Stimulated activated effector memory CD8-positive, alpha-beta T cell treated with anti-CD3 and anti-CD28 coated beads, Interleukin-12 subunit alpha, Interleukin-12 subunit beta, amount 100 ng/mL, for 72 hours (primary cell): Measurements from ENCODE around the gene MED13L.

Source experiments
- ATAC-seq: fragments of 150-1000 bp; cut with Tn5 transposase; 2 replicates; pipeline ENCODE4 v1.10.0; 2021
- DNase-seq, 2 donors: peaks; one replicate each; pipeline ENCODE4 v3.0.0; 2021 to 2022; ENCODE audit warnings: low spot score in 2 of 2
- H3K27ac Mint-ChIP-seq: one replicate; pipeline ENCODE4 v1.8.0; 2022; ENCODE audit warnings: mild to moderate bottlenecking, mixed read lengths
- H3K36me3 Mint-ChIP-seq: one replicate; pipeline ENCODE4 v1.8.0; 2022; ENCODE audit warnings: mild to moderate bottlenecking, mixed read lengths
- H3K4me1 Mint-ChIP-seq: one replicate; pipeline ENCODE4 v1.8.0; 2022; ENCODE audit warnings: mixed read lengths
- H3K4me3 Mint-ChIP-seq: one replicate; pipeline ENCODE4 v1.8.0; 2022; ENCODE audit warnings: mild to moderate bottlenecking, mixed read lengths
- H3K9me3 Mint-ChIP-seq: one replicate; pipeline ENCODE4 v1.8.0; 2022; ENCODE audit warnings: mixed read lengths

MED13L gene

GRCh38 chr12:116202940-116203339 lies 74.6 kb downstream of the MED13L start:
- ATAC-seq (no peak), DNase-seq (no peak)
- H3K4me1 Mint-ChIP-seq, result peaks cover 31% of the 10 kb centered on the region
- no peaks in the 10 kb centered on the region for H3K36me3 Mint-ChIP-seq
- H3K9me3 Mint-ChIP-seq, result no peaks in the 10 kb centered on the region
- no peak overlapping the region for H3K4me3 Mint-ChIP-seq
- H3K27ac Mint-ChIP-seq, result no peak overlapping the region

GRCh38 chr12:116202433-116202832 lies 75.1 kb downstream of the MED13L start:
- H3K9me3 Mint-ChIP-seq, result no peaks in the 10 kb centered on the region
- H3K36me3 Mint-ChIP-seq, result no peaks in the 10 kb centered on the region
- DNase-seq (no peak), ATAC-seq (no peak)
- no peak overlapping the region for H3K27ac Mint-ChIP-seq
- H3K4me1 Mint-ChIP-seq, result peaks cover 27% of the 10 kb centered on the region
- no peak overlapping the region for H3K4me3 Mint-ChIP-seq

GRCh38 chr12:116201908-116202307 lies 75.6 kb downstream of the MED13L start:
- ATAC-seq, result no peak
- Mint-ChIP-seq H3K27ac (no peak overlapping the region), H3K36me3 (no peaks in the 10 kb centered on the region), H3K4me3 (no peak overlapping the region), H3K9me3 (no peaks in the 10 kb centered on the region), H3K4me1 (peaks cover 21% of the 10 kb centered on the region)
- DNase-seq, result no peak

GRCh38 chr12:116201359-116201758 lies 76.1 kb downstream of the MED13L start:
- peaks cover 21% of the 10 kb centered on the region for H3K4me1 Mint-ChIP-seq
- no peaks in the 10 kb centered on the region for H3K9me3 Mint-ChIP-seq
- H3K36me3 Mint-ChIP-seq, result no peaks in the 10 kb centered on the region
- ATAC-seq (no peak), DNase-seq (no peak)
- H3K4me3 Mint-ChIP-seq, result no peak overlapping the region
- no peak overlapping the region for H3K27ac Mint-ChIP-seq

- no peak overlapping the region for H3K27ac Mint-ChIP-seq
- ATAC-seq, result no peak
- H3K36me3 Mint-ChIP-seq, result no peaks in the 10 kb centered on the region
- H3K4me1 Mint-ChIP-seq, result peaks cover 21% of the 10 kb centered on the region
- DNase-seq, result no peak
- no peaks in the 10 kb centered on the region for H3K9me3 Mint-ChIP-seq
- H3K4me3 Mint-ChIP-seq, result no peak overlapping the region
These were observed 76.7 kb downstream of the MED13L start for GRCh38 chr12:116200812-116201211.

GRCh38 chr12:116199160-116199706 lies 78.3 kb downstream of the MED13L start:
- ATAC-seq (no peak), DNase-seq (no peak)
- Mint-ChIP-seq H3K27ac (no peak overlapping the region), H3K4me3 (no peak overlapping the region), H3K4me1 (peaks cover 31% of the 10 kb centered on the region), H3K36me3 (no peaks in the 10 kb centered on the region), H3K9me3 (no peaks in the 10 kb centered on the region)

GRCh38 chr12:116196752-116197718 lies 80.5 kb downstream of the MED13L start:
- Mint-ChIP-seq H3K36me3 (no peaks in the 10 kb centered on the region), H3K9me3 (no peaks in the 10 kb centered on the region), H3K27ac (no peak overlapping the region), H3K4me1 (peaks cover 34% of the 10 kb centered on the region), H3K4me3 (no peak overlapping the region)
- no peak for DNase-seq
- ATAC-seq, result no peak

GRCh38 chr12:116196226-116196625 lies 81.3 kb downstream of the MED13L start:
- peak overlapping the region; percentile 87 for H3K27ac Mint-ChIP-seq
- ATAC-seq, result no peak
- no peaks in the 10 kb centered on the region for H3K36me3 Mint-ChIP-seq
- H3K9me3 Mint-ChIP-seq, result no peaks in the 10 kb centered on the region
- DNase-seq, result no peak
- H3K4me1 Mint-ChIP-seq, result peaks cover 34% of the 10 kb centered on the region
- H3K4me3 Mint-ChIP-seq, result no peak overlapping the region

GRCh38 chr12:116194935-116195431 lies 82.5 kb downstream of the MED13L start:
- Mint-ChIP-seq H3K4me3 (peak overlapping the region; percentile 53), H3K36me3 (no peaks in the 10 kb centered on the region), H3K9me3 (no peaks in the 10 kb centered on the region), H3K27ac (peak overlapping the region; percentile 87), H3K4me1 (peaks cover 34% of the 10 kb centered on the region)
- ATAC-seq (peak; percentile 96), DNase-seq (peak; percentile 5 to 74)

- H3K4me3 Mint-ChIP-seq, result no peak overlapping the region
- no peaks in the 10 kb centered on the region for H3K36me3 Mint-ChIP-seq
- H3K27ac Mint-ChIP-seq, result no peak overlapping the region
- DNase-seq (no peak), ATAC-seq (no peak)
- H3K4me1 Mint-ChIP-seq, result peaks cover 48% of the 10 kb centered on the region
- H3K9me3 Mint-ChIP-seq, result no peaks in the 10 kb centered on the region
These were observed 87.8 kb downstream of the MED13L start for GRCh38 chr12:116189692-116190091.

GRCh38 chr12:116188581-116188980 lies 88.9 kb downstream of the MED13L start:
- peaks cover 49% of the 10 kb centered on the region for H3K4me1 Mint-ChIP-seq
- ATAC-seq (peak; percentile 58), DNase-seq (no peak)
- no peaks in the 10 kb centered on the region for H3K36me3 Mint-ChIP-seq
- no peaks in the 10 kb centered on the region for H3K9me3 Mint-ChIP-seq
- H3K27ac Mint-ChIP-seq, result no peak overlapping the region
- no peak overlapping the region for H3K4me3 Mint-ChIP-seq

GRCh38 chr12:116187151-116187511 lies 90.4 kb downstream of the MED13L start:
- ATAC-seq (peak; percentile 71), DNase-seq (no peak)
- Mint-ChIP-seq H3K27ac (peak overlapping the region; percentile 76), H3K36me3 (no peaks in the 10 kb centered on the region), H3K4me1 (peaks cover 60% of the 10 kb centered on the region), H3K9me3 (no peaks in the 10 kb centered on the region), H3K4me3 (peak overlapping the region; percentile 3)

GRCh38 chr12:116186482-116187150 lies 90.9 kb downstream of the MED13L start:
- no peaks in the 10 kb centered on the region for H3K9me3 Mint-ChIP-seq
- DNase-seq, result no peak
- peak overlapping the region; percentile 76 for H3K27ac Mint-ChIP-seq
- peaks cover 64% of the 10 kb centered on the region for H3K4me1 Mint-ChIP-seq
- peak overlapping the region; percentile 3 for H3K4me3 Mint-ChIP-seq
- H3K36me3 Mint-ChIP-seq, result no peaks in the 10 kb centered on the region
- no peak for ATAC-seq

GRCh38 chr12:116184763-116185162 lies 92.7 kb downstream of the MED13L start:
- ATAC-seq (no peak), DNase-seq (no peak)
- no peak overlapping the region for H3K4me3 Mint-ChIP-seq
- H3K9me3 Mint-ChIP-seq, result no peaks in the 10 kb centered on the region
- H3K36me3 Mint-ChIP-seq, result no peaks in the 10 kb centered on the region
- peaks cover 62% of the 10 kb centered on the region for H3K4me1 Mint-ChIP-seq
- H3K27ac Mint-ChIP-seq, result no peak overlapping the region

- peaks cover 51% of the 10 kb centered on the region for H3K4me1 Mint-ChIP-seq
- no peaks in the 10 kb centered on the region for H3K9me3 Mint-ChIP-seq
- peak overlapping the region; percentile 78 for H3K27ac Mint-ChIP-seq
- no peak for ATAC-seq
- H3K36me3 Mint-ChIP-seq, result no peaks in the 10 kb centered on the region
- DNase-seq, result no peak
- H3K4me3 Mint-ChIP-seq, result peak overlapping the region; percentile 12
These were observed 93.8 kb downstream of the MED13L start for GRCh38 chr12:116183741-116184141.
